SU-DHL-6 (cell line): ENCODE data around the gene ZFAND3.

Source experiments
- H2AFZ ChIP-seq: fragments of 200-600 bp; sonication (generic); 2 replicates; pipeline ENCODE4 v1.6.1; 2014; ENCODE audit warnings: low read depth, mild to moderate bottlenecking, moderate library complexity, mixed read lengths, antibody characterized with exemption, low read length; ENCODE audit not compliant: severe bottlenecking
- H3F3A ChIP-seq: fragments of 200-600 bp; shearing (Covaris generic); 2 replicates; pipeline ENCODE4 v1.6.0; 2016; ENCODE audit warnings: antibody characterized with exemption, mild to moderate bottlenecking; ENCODE audit not compliant: insufficient read depth
- H3K27ac ChIP-seq: fragments of 200-600 bp; sonication (generic); 2 replicates; pipeline ENCODE4 v1.5.1; 2016; ENCODE audit warnings: low read depth, mild to moderate bottlenecking, low read length, moderate library complexity, mixed read lengths
- H3K27me3 ChIP-seq: fragments of 200-600 bp; sonication (generic), shearing (Covaris generic); 2 replicates; pipeline ENCODE4 v1.6.0; 2014; ENCODE audit warnings: mild to moderate bottlenecking, low read length
- H3K36me3 ChIP-seq: fragments of 200-600 bp; sonication (generic); 2 replicates; pipeline ENCODE4 v1.6.1; 2014; ENCODE audit warnings: mild to moderate bottlenecking, low read length, mixed read lengths
- H3K4me2 ChIP-seq: fragments of 300-600, 200-600 bp; shearing (Covaris generic), sonication (generic); 2 replicates; pipeline ENCODE4 v1.6.0; 2014; ENCODE audit warnings: low read length, low read depth, mild to moderate bottlenecking; ENCODE audit not compliant: poor library complexity, severe bottlenecking
- H3K4me3 ChIP-seq: fragments of 200-600 bp; sonication (generic); 2 replicates; pipeline ENCODE4 v1.5.1; 2014; ENCODE audit warnings: antibody characterized with exemption, low read length, mild to moderate bottlenecking, mixed read lengths; ENCODE audit not compliant: insufficient read depth, poor library complexity, severe bottlenecking
- H3K79me2 ChIP-seq: fragments of 200-600 bp; sonication (generic); 2 replicates; pipeline ENCODE4 v1.6.1; 2014; ENCODE audit warnings: mild to moderate bottlenecking, low read length, moderate library complexity; ENCODE audit not compliant: insufficient read depth
- H3K9ac ChIP-seq: fragments of 200-600 bp; sonication (generic); 2 replicates; pipeline ENCODE4 v1.7.0; 2014; ENCODE audit warnings: mild to moderate bottlenecking, low read length
- H3K9me2 ChIP-seq: fragments of 200-600 bp; sonication (generic); replicated peaks from 2 replicates; pipeline ENCODE4 v1.6.1; 2014; ENCODE audit warnings: low read length; ENCODE audit not compliant: insufficient read depth
- H3K9me3 ChIP-seq: fragments of 200-600 bp; sonication (generic); 2 replicates; pipeline ENCODE4 v1.6.1; 2014; ENCODE audit warnings: low read length, mixed read lengths; ENCODE audit not compliant: insufficient read depth
- H4K20me1 ChIP-seq: fragments of 200-600 bp; sonication (generic); 2 replicates; pipeline ENCODE4 v1.6.1; 2014; ENCODE audit warnings: low read depth, mild to moderate bottlenecking, antibody characterized with exemption, low read length, moderate library complexity, mixed read lengths
- CTCF ChIP-seq: fragments of 200-600 bp; sonication (generic); IDR thresholded peaks from one replicate; pipeline ENCODE4 v1.5.1; 2017; ENCODE audit warnings: antibody characterized with exemption, mild to moderate bottlenecking, low read length, moderate library complexity; ENCODE audit not compliant: insufficient read depth, poor library complexity, severe bottlenecking
- EZH2phosphoT487 ChIP-seq: fragments of 200-600 bp; sonication (generic), shearing (Covaris generic); conservative IDR thresholded peaks from 2 replicates; pipeline ENCODE4 v1.6.1; 2018; ENCODE audit warnings: mild to moderate bottlenecking, antibody characterized with exemption, low read length, moderate library complexity, mixed read lengths

ZFAND3 gene

DNA sequence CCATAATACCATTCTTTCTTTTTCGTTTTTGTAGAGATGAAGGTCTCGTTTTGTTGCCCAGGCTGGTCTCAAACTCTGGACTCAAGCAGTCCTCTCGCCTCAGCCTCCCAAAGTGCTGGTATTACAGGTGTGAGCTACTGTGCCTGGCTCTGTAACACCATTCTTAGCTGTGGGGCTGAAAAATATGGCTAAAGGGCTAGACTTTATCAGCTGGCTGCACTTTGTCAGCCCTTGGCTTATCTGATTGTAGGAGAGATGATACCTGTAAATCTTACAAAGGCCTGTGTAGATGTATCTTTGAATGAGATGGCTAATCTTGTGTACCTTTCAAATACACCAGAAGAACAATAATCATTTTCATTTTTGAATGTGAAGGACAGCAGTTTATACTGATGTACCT is 55.2 kb downstream of the ZFAND3 start:
- H4K20me1 ChIP-seq = peaks cover 60% of the 10 kb centered on the region

GRCh38 chr6:37875561-37876309 is 56.2 kb downstream of the ZFAND3 start:
- Histone ChIP-seq H3K79me2 (peaks cover 71% of the 10 kb centered on the region), H3K27me3 (no peaks in the 10 kb centered on the region), H3K4me3 (no peak overlapping the region), H3K9ac (no peak overlapping the region), H3K27ac (no peak overlapping the region), H4K20me1 (peaks cover 66% of the 10 kb centered on the region), H3K4me2 (no peak overlapping the region), H3K9me2 (no peaks in the 10 kb centered on the region), H3F3A (peaks cover 3% of the 10 kb centered on the region; the same call in 1 of the 2 replicates), H2AFZ (no peak overlapping the region), H3K9me3 (no peaks in the 10 kb centered on the region), H3K36me3 (no peaks in the 10 kb centered on the region)
- TF ChIP-seq EZH2phosphoT487 = no peak

More for the DNA sequence above, 55.2 kb downstream of the ZFAND3 start:
- Histone ChIP-seq H3K4me2 (no peak overlapping the region), H3K9ac (no peak overlapping the region), H3K9me3 (no peaks in the 10 kb centered on the region), H3F3A (peaks cover 2% of the 10 kb centered on the region; the same call in 1 of the 2 replicates), H2AFZ (no peak overlapping the region), H3K27ac (no peak overlapping the region), H3K79me2 (peaks cover 75% of the 10 kb centered on the region), H3K27me3 (no peaks in the 10 kb centered on the region), H3K4me3 (no peak overlapping the region), H3K9me2 (no peaks in the 10 kb centered on the region), H3K36me3 (no peaks in the 10 kb centered on the region)
- TF ChIP-seq EZH2phosphoT487 (no peak), CTCF (no peak)

DNA sequence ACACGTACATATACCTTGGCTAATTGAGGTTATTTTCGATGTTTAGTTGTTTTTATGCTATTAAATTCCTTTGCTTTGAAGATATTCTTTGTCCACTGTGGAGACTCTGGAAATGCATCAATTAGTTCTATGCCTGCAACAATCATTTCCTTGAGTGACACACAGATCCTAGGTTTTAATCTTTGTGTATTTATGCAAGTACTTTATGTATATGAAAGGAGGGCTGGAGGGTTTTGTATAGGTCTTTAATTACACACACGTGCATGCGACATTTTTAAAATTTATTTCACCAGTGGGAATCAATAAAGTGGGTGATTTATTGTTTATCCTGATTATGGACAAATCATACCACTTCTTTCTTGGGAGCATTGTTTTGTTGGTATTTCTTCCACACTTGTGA is 57.3 kb downstream of the ZFAND3 start:
- no peak overlapping the region for H2AFZ ChIP-seq
- H3K4me3 ChIP-seq = no peak overlapping the region
- no peaks in the 10 kb centered on the region for H3K9me2 ChIP-seq
- H3K79me2 ChIP-seq = peaks cover 63% of the 10 kb centered on the region
- H3K9me3 ChIP-seq = no peaks in the 10 kb centered on the region
- no peak overlapping the region for H3K9ac ChIP-seq
- no peak for TF ChIP-seq CTCF
- TF ChIP-seq EZH2phosphoT487 = no peak
- no peaks in the 10 kb centered on the region for H3K27me3 ChIP-seq
- no peak overlapping the region for H3K4me2 ChIP-seq
- peaks cover 55% of the 10 kb centered on the region for H4K20me1 ChIP-seq
- H3K27ac ChIP-seq = no peak overlapping the region
- H3F3A ChIP-seq = peaks cover 3% of the 10 kb centered on the region; the same call in 1 of the 2 replicates
- H3K36me3 ChIP-seq = no peaks in the 10 kb centered on the region
